ENCODE data around the gene GRK2. TPM values are rescaled to one million over a fixed set of nuclear protein-coding genes. Genes with fewer than 3 reads are reported as not detected.

GRK2 gene
- total and polyA plus RNA-seq, 2 donors (not counting 1 experiment from before 2014, with no cell fraction given), result 294 to 534 TPM

- TF ChIP-seq EZH2 (IDR thresholded peaks at IDR 0.05; ENCODE audit: borderline replicate concordance, insufficient read depth, low read depth, low read length, poor library complexity, severe bottlenecking), result no peak
- TF ChIP-seq, protein P1, sequence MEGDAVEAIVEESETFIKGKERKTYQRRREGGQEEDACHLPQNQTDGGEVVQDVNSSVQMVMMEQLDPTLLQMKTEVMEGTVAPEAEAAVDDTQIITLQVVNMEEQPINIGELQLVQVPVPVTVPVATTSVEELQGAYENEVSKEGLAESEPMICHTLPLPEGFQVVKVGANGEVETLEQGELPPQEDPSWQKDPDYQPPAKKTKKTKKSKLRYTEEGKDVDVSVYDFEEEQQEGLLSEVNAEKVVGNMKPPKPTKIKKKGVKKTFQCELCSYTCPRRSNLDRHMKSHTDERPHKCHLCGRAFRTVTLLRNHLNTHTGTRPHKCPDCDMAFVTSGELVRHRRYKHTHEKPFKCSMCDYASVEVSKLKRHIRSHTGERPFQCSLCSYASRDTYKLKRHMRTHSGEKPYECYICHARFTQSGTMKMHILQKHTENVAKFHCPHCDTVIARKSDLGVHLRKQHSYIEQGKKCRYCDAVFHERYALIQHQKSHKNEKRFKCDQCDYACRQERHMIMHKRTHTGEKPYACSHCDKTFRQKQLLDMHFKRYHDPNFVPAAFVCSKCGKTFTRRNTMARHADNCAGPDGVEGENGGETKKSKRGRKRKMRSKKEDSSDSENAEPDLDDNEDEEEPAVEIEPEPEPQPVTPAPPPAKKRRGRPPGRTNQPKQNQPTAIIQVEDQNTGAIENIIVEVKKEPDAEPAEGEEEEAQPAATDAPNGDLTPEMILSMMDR (IDR thresholded peaks at IDR 0.05), result no peak
- H3K36me3 ChIP-seq (replicated peaks in 1 of 2; ENCODE audit: control extremely low read depth in 1 of 2, control insufficient read depth in 1 of 2, extremely low read depth in 1 of 2, insufficient read depth in 2 of 2, low read length in 1 of 2), result peaks cover 4 to 38% of the 10 kb centered on the region in 2 experiments
- intact Hi-C loops (cut with micrococcal nuclease), result no loop called here
- H3K27me3 ChIP-seq (replicated peaks in 1 of 4; ENCODE audit: control extremely low read depth in 1 of 4, control insufficient read depth in 3 of 4, insufficient read depth in 4 of 4, low read length in 3 of 4), result no peaks in the 10 kb centered on the region
- DNase-seq (no peak), ATAC-seq (ENCODE audit: low read depth) (no peak)
- H3K9ac ChIP-seq (ENCODE audit: low read length), result peak overlapping the region; percentile 45
- H3K4me2 ChIP-seq (replicated peaks; ENCODE audit: low read depth, low read length, poor library complexity, severe bottlenecking), result peak overlapping the region; percentile 75
- peak overlapping the region; percentile 49 for H2AFZ ChIP-seq (ENCODE audit: insufficient read depth, low read depth, low read length, poor library complexity, severe bottlenecking)
- no peak overlapping the region for H3K27ac ChIP-seq (ENCODE audit: low read length in 2 of 2)
- POLR2A ChIA-PET, result interaction anchor here (0.5 to 2.2 kb wide), 4 partner anchors 15 to 755 kb away, joined by 3 to 10 read pairs (median 4); partner anchors contain the start of genes ANKRD13D and POLD4
- Mint-ChIP-seq H3K4me1 (peaks cover 2% of the 10 kb centered on the region), H3K27me3 (no peaks in the 10 kb centered on the region), H3K9me3 (ENCODE audit: insufficient read depth) (no peaks in the 10 kb centered on the region), H3K4me3 (peak overlapping the region; percentile 37), H3K27ac (no peak overlapping the region)
- CTCF ChIA-PET, result interaction anchor here (2.6 kb wide), 1 partner anchor 13 kb away, joined by 8 read pairs; no protein-coding TSS in a partner anchor
- H4K20me1 ChIP-seq (ENCODE audit: control insufficient read depth, insufficient read depth, low read length, poor library complexity, severe bottlenecking), result peaks cover 43% of the 10 kb centered on the region
- H3K79me2 ChIP-seq (ENCODE audit: control insufficient read depth, insufficient read depth, low read length), result peaks cover 12% of the 10 kb centered on the region
- WGBS (ENCODE audit: insufficient coverage), result 63% methylated on average over 41 of the region's 43 CpGs
- H3K9me3 ChIP-seq (ENCODE audit: control extremely low read depth in 1 of 3, control insufficient read depth in 2 of 3, insufficient read depth in 1 of 3, low read length in 2 of 3), result no peaks in the 10 kb centered on the region
- H3K4me1 ChIP-seq (ENCODE audit: control insufficient read depth in 2 of 2, insufficient read depth in 2 of 2, low read length in 2 of 2), result peaks cover 3 to 4% of the 10 kb centered on the region in 2 donors
- peak overlapping the region in 3 of 5 experiments; percentile 38 to 56 (median 44) for H3K4me3 ChIP-seq (ENCODE audit: control extremely low read depth in 1 of 5, extremely low read depth in 1 of 5, insufficient read depth in 1 of 5, low read depth in 2 of 5, low read length in 4 of 5)
These were observed 37.6 kb downstream of the GRK2 start for GRCh38 chr11:67303835-67304411.

DNA sequence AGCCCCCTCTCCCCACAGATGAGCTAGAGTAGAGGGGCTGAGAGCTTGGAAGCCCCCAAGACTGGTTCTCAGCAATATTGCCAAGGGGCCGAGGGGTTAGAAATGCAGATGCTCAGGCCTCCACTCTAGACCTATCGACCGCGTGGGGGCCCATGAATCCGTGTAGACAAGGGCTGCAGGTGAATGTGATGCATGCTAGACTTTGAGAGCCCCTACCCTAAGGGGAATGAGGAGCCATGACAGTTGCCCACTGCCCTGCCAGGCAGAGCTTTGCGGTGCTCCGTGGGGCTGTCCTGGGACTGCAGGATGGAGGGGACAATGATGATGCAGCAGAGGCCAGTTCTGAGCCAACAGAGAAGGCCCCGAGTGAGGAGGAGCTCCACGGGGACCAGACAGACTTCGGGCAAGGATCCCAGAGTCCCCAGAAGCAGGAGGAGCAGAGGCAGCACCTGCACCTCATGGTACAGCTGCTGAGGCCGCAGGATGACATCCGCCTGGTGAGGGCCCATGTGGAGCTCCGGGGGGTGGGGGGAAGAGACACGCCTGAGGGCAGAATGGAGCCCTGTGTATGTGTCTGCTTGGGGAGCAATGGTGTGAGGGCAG is 38.3 kb downstream of the GRK2 start:
- Histone ChIP-seq H4K20me1 (ENCODE audit: control insufficient read depth, insufficient read depth, low read length, poor library complexity, severe bottlenecking) (peaks cover 36% of the 10 kb centered on the region), H3K79me2 (ENCODE audit: control insufficient read depth, insufficient read depth, low read length) (peaks cover 5% of the 10 kb centered on the region), H2AFZ (ENCODE audit: insufficient read depth, low read depth, low read length, poor library complexity, severe bottlenecking) (no peak overlapping the region), H3K4me2 (replicated peaks; ENCODE audit: low read depth, low read length, poor library complexity, severe bottlenecking) (peak overlapping the region; percentile 75), H3K4me1 (ENCODE audit: control insufficient read depth in 2 of 2, insufficient read depth in 2 of 2, low read length in 2 of 2) (peaks cover 3 to 4% of the 10 kb centered on the region in 2 donors), H3K9me3 (ENCODE audit: control extremely low read depth in 1 of 3, control insufficient read depth in 2 of 3, insufficient read depth in 1 of 3, low read length in 2 of 3) (no peaks in the 10 kb centered on the region), H3K4me3 (ENCODE audit: control extremely low read depth in 1 of 5, extremely low read depth in 1 of 5, insufficient read depth in 1 of 5, low read depth in 2 of 5, low read length in 4 of 5) (no peak overlapping the region), H3K9ac (ENCODE audit: low read length) (no peak overlapping the region), H3K36me3 (replicated peaks in 1 of 2; ENCODE audit: control extremely low read depth in 1 of 2, control insufficient read depth in 1 of 2, extremely low read depth in 1 of 2, insufficient read depth in 2 of 2, low read length in 1 of 2) (peaks cover 4 to 31% of the 10 kb centered on the region in 2 experiments), H3K27me3 (replicated peaks in 1 of 4; ENCODE audit: control extremely low read depth in 1 of 4, control insufficient read depth in 3 of 4, insufficient read depth in 4 of 4, low read length in 3 of 4) (no peaks in the 10 kb centered on the region), H3K27ac (ENCODE audit: low read length in 2 of 2) (no peak overlapping the region)
- Mint-ChIP-seq H3K4me3 (no peak overlapping the region), H3K4me1 (peaks cover 2% of the 10 kb centered on the region), H3K27ac (no peak overlapping the region), H3K9me3 (ENCODE audit: insufficient read depth) (no peaks in the 10 kb centered on the region), H3K27me3 (no peaks in the 10 kb centered on the region)
- CTCF ChIA-PET, result interaction anchor here (2.6 kb wide), 1 partner anchor 12 kb away, joined by 8 read pairs; no protein-coding TSS in a partner anchor
- intact Hi-C loops (cut with micrococcal nuclease), result no loop called here
- POLR2A ChIA-PET, result interaction anchor here (0.5 to 1.2 kb wide), 4 partner anchors 10 to 49 kb away, joined by 3 to 4 read pairs (median 4); partner anchors contain the start of gene POLD4
- no peak for TF ChIP-seq EZH2 (IDR thresholded peaks at IDR 0.05; ENCODE audit: borderline replicate concordance, insufficient read depth, low read depth, low read length, poor library complexity, severe bottlenecking)
- TF ChIP-seq, protein P1 (IDR thresholded peaks at IDR 0.05), result no peak
- DNase-seq (no peak), ATAC-seq (ENCODE audit: low read depth) (no peak)
- 97% methylated on average over 14 of the region's 14 CpGs for WGBS (ENCODE audit: insufficient coverage)

Measured in B cell (primary cell).